ENCODE data around the gene CITED4. TPM values are rescaled to one million over a fixed set of nuclear protein-coding genes. Genes with fewer than 3 reads are reported as not detected.

CITED4 gene
- polyA plus RNA-seq, 1 donor from 2014 or later: 2.6 TPM

- Histone ChIP-seq H3K36me3 (ENCODE audit: insufficient read depth, low read length) (no peaks in the 10 kb centered on the region), H2AFZ (ENCODE audit: low read depth, low read length) (no peak overlapping the region), H3K4me3 (ENCODE audit: low read length) (no peak overlapping the region), H3F3A (ENCODE audit: insufficient read depth, low read length, poor library complexity, severe bottlenecking) (no peaks in the 10 kb centered on the region), H4K20me1 (ENCODE audit: insufficient read depth) (no peaks in the 10 kb centered on the region), H3K27me3 (ENCODE audit: insufficient read depth, low read depth, low read length) (peaks cover 19% of the 10 kb centered on the region), H3K9ac (ENCODE audit: low read length) (no peak overlapping the region), H3K27ac (ENCODE audit: low read length) (no peak overlapping the region), H3K9me3 (ENCODE audit: low read length) (no peaks in the 10 kb centered on the region), H3K9me2 (ENCODE audit: insufficient read depth, low read length) (no peaks in the 10 kb centered on the region), H3K4me2 (ENCODE audit: low read length) (no peak overlapping the region), H3K79me2 (replicated peaks; ENCODE audit: insufficient read depth, low read length) (no peaks in the 10 kb centered on the region)
- TF ChIP-seq TAF1 (IDR thresholded peaks at IDR 0.05; ENCODE audit: low read depth) (no peak), POLR2AphosphoS5 (IDR thresholded peaks at IDR 0.05) (no peak), CTCF (IDR thresholded peaks at IDR 0.05; ENCODE audit: poor library complexity, severe bottlenecking) (no peak), RAD21 (conservative IDR thresholded peaks at IDR 0.05) (no peak), SMC3 (conservative IDR thresholded peaks at IDR 0.05; ENCODE audit: poor library complexity) (no peak), REST (IDR thresholded peaks at IDR 0.05; ENCODE audit: borderline replicate concordance) (no peak), EP300 (conservative IDR thresholded peaks at IDR 0.05; ENCODE audit: poor library complexity, severe bottlenecking) (no peak), EZH2 (IDR thresholded peaks at IDR 0.05; ENCODE audit: borderline replicate concordance, insufficient read depth, low read length, poor library complexity, severe bottlenecking) (no peak), MXI1 (conservative IDR thresholded peaks at IDR 0.05; ENCODE audit: poor library complexity, severe bottlenecking) (no peak)
Measured at GRCh38 chr1:40856656-40857302, 5.4 kb downstream of the CITED4 start.

GRCh38 chr1:40856116-40856515, 6.0 kb downstream of the CITED4 start:
- Histone ChIP-seq H4K20me1 (ENCODE audit: insufficient read depth) (no peaks in the 10 kb centered on the region), H3K9ac (ENCODE audit: low read length) (no peak overlapping the region), H3K4me3 (ENCODE audit: low read length) (no peak overlapping the region), H3K36me3 (ENCODE audit: insufficient read depth, low read length) (no peaks in the 10 kb centered on the region), H3F3A (ENCODE audit: insufficient read depth, low read length, poor library complexity, severe bottlenecking) (no peaks in the 10 kb centered on the region), H3K4me2 (ENCODE audit: low read length) (no peak overlapping the region), H3K9me3 (ENCODE audit: low read length) (no peaks in the 10 kb centered on the region), H3K79me2 (replicated peaks; ENCODE audit: insufficient read depth, low read length) (no peaks in the 10 kb centered on the region), H3K9me2 (ENCODE audit: insufficient read depth, low read length) (no peaks in the 10 kb centered on the region), H3K27ac (ENCODE audit: low read length) (no peak overlapping the region), H2AFZ (ENCODE audit: low read depth, low read length) (no peak overlapping the region), H3K27me3 (ENCODE audit: insufficient read depth, low read depth, low read length) (peaks cover 15% of the 10 kb centered on the region)
- TF ChIP-seq RAD21 (conservative IDR thresholded peaks at IDR 0.05) (no peak), CTCF (IDR thresholded peaks at IDR 0.05; ENCODE audit: poor library complexity, severe bottlenecking) (no peak), POLR2AphosphoS5 (IDR thresholded peaks at IDR 0.05) (no peak), SMC3 (conservative IDR thresholded peaks at IDR 0.05; ENCODE audit: poor library complexity) (no peak), REST (IDR thresholded peaks at IDR 0.05; ENCODE audit: borderline replicate concordance) (no peak), EP300 (conservative IDR thresholded peaks at IDR 0.05; ENCODE audit: poor library complexity, severe bottlenecking) (no peak), MXI1 (conservative IDR thresholded peaks at IDR 0.05; ENCODE audit: poor library complexity, severe bottlenecking) (no peak), TAF1 (IDR thresholded peaks at IDR 0.05; ENCODE audit: low read depth) (no peak), EZH2 (IDR thresholded peaks at IDR 0.05; ENCODE audit: borderline replicate concordance, insufficient read depth, low read length, poor library complexity, severe bottlenecking) (no peak)
